Neutrophil (primary cell): ENCODE data around the gene LRRC61.

Experiments used
- H3K27ac ChIP-seq: fragments of 200-600 bp; sonication (generic); 2 replicates; pipeline ENCODE4 v1.5.1; 2016; ENCODE audit warnings: mild to moderate bottlenecking, moderate library complexity
- H3K27me3 ChIP-seq: fragments of 200-600 bp; sonication (generic); 2 replicates; pipeline ENCODE4 v1.6.0; 2016; ENCODE audit warnings: mild to moderate bottlenecking
- H3K36me3 ChIP-seq: fragments of 200-600 bp; sonication (generic); 2 replicates; pipeline ENCODE4 v1.5.1; 2017
- H3K4me1 ChIP-seq, 2 experiments: fragments of 200-600 bp in 1 of 2; sonication (generic) in 1 of 2; 1 replicate in 1 of 2; 2 replicates in 1 of 2; pipeline versions ENCODE4 v1.5.1 to v1.6.1; 2013 to 2016; ENCODE audit warnings: low read depth in 1 of 2, low read length in 1 of 2, mild to moderate bottlenecking in 1 of 2, moderate library complexity in 1 of 2; ENCODE audit not compliant: control insufficient read depth in 1 of 2, insufficient read depth in 1 of 2
- H3K4me3 ChIP-seq, 2 experiments: fragments of 200-600 bp in 1 of 2; sonication (generic) in 1 of 2; 1 replicate in 1 of 2; 2 replicates in 1 of 2; pipeline ENCODE4 v1.5.1; 2013 to 2016; ENCODE audit warnings: low read depth in 1 of 2, low read length in 1 of 2, mild to moderate bottlenecking in 1 of 2, moderate library complexity in 1 of 2
- H3K9me3 ChIP-seq: fragments of 200-600 bp; sonication (generic); 2 replicates; pipeline ENCODE4 v1.5.1; 2016
- CTCF ChIP-seq: fragments of 200-600 bp; sonication (generic); IDR thresholded peaks from 2 replicates; pipeline ENCODE4 v1.5.1; 2016; ENCODE audit warnings: antibody characterized with exemption

LRRC61 gene

GRCh38 chr7:150373049-150373801 is 50.1 kb downstream of the LRRC61 start:
- peaks cover 22 to 30% of the 10 kb centered on the region in 2 experiments for H3K4me1 ChIP-seq
- no peaks in the 10 kb centered on the region for H3K9me3 ChIP-seq
- peak overlapping the region; percentile 48 for H3K27ac ChIP-seq
- peaks cover 34% of the 10 kb centered on the region for H3K36me3 ChIP-seq
- TF ChIP-seq CTCF = no peak
- H3K27me3 ChIP-seq = no peaks in the 10 kb centered on the region
- no peak overlapping the region for H3K4me3 ChIP-seq

- Histone ChIP-seq H3K27me3 (no peaks in the 10 kb centered on the region), H3K36me3 (peaks cover 34% of the 10 kb centered on the region), H3K9me3 (no peaks in the 10 kb centered on the region), H3K27ac (peak overlapping the region; percentile 48), H3K4me1 (peaks cover 28 to 34% of the 10 kb centered on the region in 2 experiments), H3K4me3 (no peak overlapping the region)
- TF ChIP-seq CTCF = no peak
Observed at GRCh38 chr7:150374026-150374425, 50.9 kb downstream of the LRRC61 start.

GRCh38 chr7:150374472-150374871 is 51.3 kb downstream of the LRRC61 start:
- Histone ChIP-seq H3K4me1 (peaks cover 26 to 29% of the 10 kb centered on the region in 2 experiments), H3K27ac (no peak overlapping the region), H3K9me3 (no peaks in the 10 kb centered on the region)

GRCh38 chr7:150375662-150376521 is 52.7 kb downstream of the LRRC61 start:
- H3K9me3 ChIP-seq = no peaks in the 10 kb centered on the region
- H3K27me3 ChIP-seq = no peaks in the 10 kb centered on the region
- H3K27ac ChIP-seq = no peak overlapping the region
- no peak overlapping the region for H3K4me3 ChIP-seq
- H3K36me3 ChIP-seq = peaks cover 34% of the 10 kb centered on the region
- H3K4me1 ChIP-seq = peaks cover 26 to 29% of the 10 kb centered on the region in 2 experiments
- TF ChIP-seq CTCF = no peak

More at GRCh38 chr7:150374472-150374871, 51.3 kb downstream of the LRRC61 start:
- Histone ChIP-seq H3K4me3 (no peak overlapping the region), H3K36me3 (peaks cover 34% of the 10 kb centered on the region), H3K27me3 (no peaks in the 10 kb centered on the region)
- no peak for TF ChIP-seq CTCF

GRCh38 chr7:150376560-150376959 is 53.4 kb downstream of the LRRC61 start:
- H3K4me1 ChIP-seq = peaks cover 27 to 30% of the 10 kb centered on the region in 2 experiments
- no peak overlapping the region for H3K27ac ChIP-seq
- H3K9me3 ChIP-seq = no peaks in the 10 kb centered on the region
- peaks cover 28% of the 10 kb centered on the region for H3K36me3 ChIP-seq
- no peak overlapping the region for H3K4me3 ChIP-seq
- no peak for TF ChIP-seq CTCF
- H3K27me3 ChIP-seq = no peaks in the 10 kb centered on the region
